SK-N-SH (cell line): ENCODE results near the gene ITGA5.

Experiments used
- ELF1 ChIP-seq: IDR thresholded peaks from 2 replicates; pipeline ENCODE4 v1.4.0; 2012
- FOXJ3 ChIP-seq: sonication (generic); formaldehyde crosslinking; IDR thresholded peaks from 2 replicates; pipeline ENCODE4 v1.5.1; 2020; ENCODE audit warnings: mild to moderate bottlenecking, missing genetic modification reagents
- POLR2AphosphoS5 ChIP-seq: IDR thresholded peaks from 2 replicates; pipeline ENCODE4 v1.6.1; 2012; ENCODE audit warnings: low read depth, low read length
- RAD21 ChIP-seq: IDR thresholded peaks from 2 replicates; pipeline ENCODE4 v1.6.1; 2012; ENCODE audit warnings: mild to moderate bottlenecking, low read length
- YY1 ChIP-seq: IDR thresholded peaks from 2 replicates; pipeline ENCODE4 v1.4.0; 2012; ENCODE audit warnings: low read depth, mild to moderate bottlenecking
- TF ChIP-seq, protein P1 (sequence below): fragments of 200-600 bp; sonication (generic); IDR thresholded peaks from 2 replicates; pipeline ENCODE4 v1.6.1; 2017; ENCODE audit warnings: antibody characterized with exemption, mild to moderate bottlenecking, moderate library complexity

DNA sequence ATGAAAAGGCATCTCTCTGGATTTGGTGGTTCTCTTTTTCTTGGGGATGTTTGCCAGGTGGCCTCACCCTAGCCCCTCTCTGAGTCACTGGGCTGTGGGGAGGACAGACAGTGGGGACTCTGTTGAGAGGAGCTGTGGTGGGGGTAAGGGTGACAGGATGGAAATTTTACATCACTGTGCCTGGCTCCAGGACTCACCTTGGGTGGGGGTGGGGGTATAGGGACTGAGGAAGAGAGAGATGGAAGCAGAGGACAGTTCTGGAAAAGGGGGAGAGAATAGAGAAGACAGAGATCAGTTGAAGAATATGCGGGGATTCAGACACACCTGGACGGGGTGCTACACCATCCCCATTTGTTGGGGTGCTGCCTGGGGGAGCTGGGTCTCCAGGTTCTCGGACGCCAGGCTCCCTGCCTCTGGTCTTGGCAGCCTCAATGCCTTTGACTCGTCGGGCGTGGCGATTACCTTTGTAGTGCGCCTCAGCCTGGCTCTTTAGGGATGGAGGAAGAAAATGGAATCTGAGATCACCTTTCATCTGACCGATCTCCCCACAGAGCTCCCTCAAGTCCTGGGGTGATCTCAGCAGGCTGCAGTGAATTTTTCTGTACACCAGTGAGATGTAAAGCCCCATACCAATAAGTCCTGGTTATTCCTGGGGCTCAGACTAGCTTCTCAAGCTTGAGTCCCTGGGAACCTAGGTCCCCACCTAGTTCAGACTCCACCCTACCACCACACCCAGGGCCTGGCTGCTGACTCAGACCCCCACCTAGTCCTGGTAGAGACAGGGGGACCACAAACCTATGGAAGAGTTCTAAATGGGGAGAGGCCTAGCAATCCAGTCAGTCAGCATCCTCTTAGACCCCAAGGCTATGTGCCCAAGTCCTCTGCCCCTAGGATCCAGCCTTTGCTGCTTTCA lies 45.2 kb downstream of the ITGA5 start:
- TF ChIP-seq, protein P1, sequence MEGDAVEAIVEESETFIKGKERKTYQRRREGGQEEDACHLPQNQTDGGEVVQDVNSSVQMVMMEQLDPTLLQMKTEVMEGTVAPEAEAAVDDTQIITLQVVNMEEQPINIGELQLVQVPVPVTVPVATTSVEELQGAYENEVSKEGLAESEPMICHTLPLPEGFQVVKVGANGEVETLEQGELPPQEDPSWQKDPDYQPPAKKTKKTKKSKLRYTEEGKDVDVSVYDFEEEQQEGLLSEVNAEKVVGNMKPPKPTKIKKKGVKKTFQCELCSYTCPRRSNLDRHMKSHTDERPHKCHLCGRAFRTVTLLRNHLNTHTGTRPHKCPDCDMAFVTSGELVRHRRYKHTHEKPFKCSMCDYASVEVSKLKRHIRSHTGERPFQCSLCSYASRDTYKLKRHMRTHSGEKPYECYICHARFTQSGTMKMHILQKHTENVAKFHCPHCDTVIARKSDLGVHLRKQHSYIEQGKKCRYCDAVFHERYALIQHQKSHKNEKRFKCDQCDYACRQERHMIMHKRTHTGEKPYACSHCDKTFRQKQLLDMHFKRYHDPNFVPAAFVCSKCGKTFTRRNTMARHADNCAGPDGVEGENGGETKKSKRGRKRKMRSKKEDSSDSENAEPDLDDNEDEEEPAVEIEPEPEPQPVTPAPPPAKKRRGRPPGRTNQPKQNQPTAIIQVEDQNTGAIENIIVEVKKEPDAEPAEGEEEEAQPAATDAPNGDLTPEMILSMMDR: no peak
- TF ChIP-seq ELF1 (no peak), POLR2AphosphoS5 (no peak), RAD21 (no peak), YY1 (no peak), FOXJ3 (no peak)
